Activated B cell treated with CpG ODN at 0.5 μM for 24 hours (primary cell): Measurements from ENCODE around the gene RDH13. TPM values are rescaled to one million over a fixed set of nuclear protein-coding genes. Genes with fewer than 3 reads are reported as not detected.

ENCODE experiments used
- ATAC-seq: fragments of 200-7000 bp; cut with Tn5 transposase; one replicate; pipeline ENCODE4 v1.10.0; 2021; ENCODE audit warnings: low read depth, mild to moderate bottlenecking, moderate library complexity
- CTCF ChIA-PET: fragments of 350-600 bp; sonication (Branson Sonifier 250); formaldehyde crosslinking; loops from one replicate; lab custom pipeline; 2021; ENCODE audit warnings: antibody characterized with exemption; lab: Charles Lee
- POLR2A ChIA-PET: fragments of 350-600 bp; sonication (Branson Sonifier 250); formaldehyde crosslinking; loops from one replicate; lab custom pipeline; 2021; ENCODE audit warnings: antibody characterized with exemption; lab: Charles Lee
- DNase-seq: peaks from one replicate; pipeline ENCODE4 v3.0.0; 2022
- H3K27ac Mint-ChIP-seq: one replicate; pipeline ENCODE4 v1.8.0; 2020; ENCODE audit warnings: mixed read lengths
- H3K27me3 Mint-ChIP-seq: one replicate; pipeline ENCODE4 v1.8.0; 2021; ENCODE audit warnings: mixed read lengths
- H3K36me3 Mint-ChIP-seq: one replicate; pipeline ENCODE4 v1.8.0; 2021; ENCODE audit warnings: low read depth, mixed read lengths
- H3K4me1 Mint-ChIP-seq: one replicate; pipeline ENCODE4 v1.8.0; 2021; ENCODE audit warnings: mixed read lengths
- H3K4me3 Mint-ChIP-seq: one replicate; pipeline ENCODE4 v1.8.0; 2020; ENCODE audit warnings: mild to moderate bottlenecking, mixed read lengths
- H3K9me3 Mint-ChIP-seq: one replicate; pipeline ENCODE4 v1.8.0; 2020; ENCODE audit warnings: mixed read lengths
- CTCF ChIP-seq: fragments of 200-600 bp; IDR thresholded peaks from one replicate; pipeline ENCODE4 v1.8.0; 2022; ENCODE audit warnings: antibody characterized with exemption, mild to moderate bottlenecking
- intact Hi-C: fragments of 100-400 bp; cut with micrococcal nuclease; formaldehyde crosslinking; loops from one replicate; pipeline ENCODE4 v1.15.1; 2024
- total RNA-seq: library from RNA; stranded (reverse); gene quantifications from 2 replicates; pipeline ENCODE4 v1.2.3, GENCODE V29; 2022

RDH13 gene
- total RNA-seq, 1 donor from 2014 or later, result 12.4 TPM

DNA sequence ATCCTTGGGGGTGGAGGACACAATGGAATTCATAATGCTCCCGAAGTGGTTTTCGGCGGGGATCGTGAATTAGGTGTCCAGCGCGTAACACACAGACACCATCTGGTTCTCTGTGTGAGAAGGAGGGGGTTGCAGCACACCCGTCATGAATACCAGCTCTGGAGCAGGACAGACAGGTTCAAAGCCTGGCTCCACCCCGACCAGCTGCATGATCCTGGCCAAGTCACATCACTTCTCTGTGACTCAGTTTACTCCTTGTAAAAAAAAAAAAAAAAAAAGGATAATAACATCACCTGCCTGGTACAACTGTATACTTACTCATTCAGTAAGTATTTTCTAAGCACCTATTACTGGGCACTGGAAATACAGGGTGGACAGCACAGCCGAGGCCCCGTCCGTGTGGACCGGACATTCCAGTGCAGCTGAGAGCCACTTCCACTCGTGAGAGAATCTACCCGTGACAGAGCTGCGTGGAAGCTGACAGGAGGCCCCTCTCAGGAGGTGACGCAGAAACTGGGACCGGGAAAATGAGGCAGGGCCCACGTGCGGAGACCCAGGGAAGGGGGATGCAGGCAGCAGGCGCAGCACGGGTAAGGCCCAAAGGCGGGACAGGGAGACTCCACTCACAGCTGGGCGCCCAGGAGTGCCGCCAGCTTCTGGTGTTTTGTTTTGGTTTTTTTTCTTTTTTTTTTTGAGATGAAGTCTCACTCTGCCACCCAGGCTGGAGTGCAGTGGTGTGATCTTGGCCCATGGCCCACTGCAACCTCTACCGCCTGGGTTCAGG, 12.0 kb downstream of the RDH13 start:
- Mint-ChIP-seq H3K4me1 (no peaks in the 10 kb centered on the region), H3K27me3 (no peaks in the 10 kb centered on the region), H3K27ac (no peak overlapping the region), H3K4me3 (no peak overlapping the region), H3K36me3 (peaks cover 67% of the 10 kb centered on the region), H3K9me3 (no peaks in the 10 kb centered on the region)
- ATAC-seq, result no peak
- ChIA-PET CTCF (no interaction called here), POLR2A (interaction anchor here (0.8 kb wide), 1 partner anchor 12 kb away, joined by 5 read pairs; the partner anchor contains the start of gene RDH13)
- DNase-seq, result no peak
- no peak for TF ChIP-seq CTCF
- intact Hi-C loops, result no loop called here

GRCh38 chr19:55048446-55048845, 14.5 kb downstream of the RDH13 start:
- no peak overlapping the region for H3K4me3 Mint-ChIP-seq
- TF ChIP-seq CTCF, result no peak
- ChIA-PET POLR2A (no interaction called here), CTCF (no interaction called here)
- DNase-seq (no peak), ATAC-seq (no peak)
- no peak overlapping the region for H3K27ac Mint-ChIP-seq
- H3K4me1 Mint-ChIP-seq, result no peaks in the 10 kb centered on the region
- intact Hi-C loops, result no loop called here
- H3K36me3 Mint-ChIP-seq, result peaks cover 66% of the 10 kb centered on the region
- no peaks in the 10 kb centered on the region for H3K27me3 Mint-ChIP-seq
- H3K9me3 Mint-ChIP-seq, result no peaks in the 10 kb centered on the region

DNA sequence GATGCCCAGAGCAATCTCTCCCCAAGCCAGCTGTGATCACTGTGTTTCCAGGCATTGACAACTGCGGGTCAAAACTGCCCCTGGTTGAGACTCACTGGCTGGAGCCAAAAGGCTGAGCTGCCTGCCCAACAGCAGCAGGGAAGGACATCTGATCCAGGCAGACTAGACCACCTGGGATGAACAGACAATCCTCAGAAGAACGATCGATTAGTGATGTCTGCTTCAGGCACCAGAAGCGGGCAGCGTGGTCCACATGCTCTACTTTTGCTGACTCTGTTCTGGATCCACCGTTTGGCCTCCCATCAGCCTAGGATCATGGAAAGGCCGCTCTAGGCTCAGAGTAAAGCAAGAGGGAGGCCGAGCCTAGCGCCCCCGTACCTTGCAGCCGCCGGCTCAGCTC, 15.0 kb downstream of the RDH13 start:
- Mint-ChIP-seq H3K4me1 (no peaks in the 10 kb centered on the region), H3K9me3 (no peaks in the 10 kb centered on the region), H3K36me3 (peaks cover 66% of the 10 kb centered on the region), H3K27ac (no peak overlapping the region), H3K27me3 (no peaks in the 10 kb centered on the region), H3K4me3 (no peak overlapping the region)
- POLR2A ChIA-PET, result no interaction called here
- intact Hi-C loops, result no loop called here
- no peak for TF ChIP-seq CTCF
- CTCF ChIA-PET, result no interaction called here
- DNase-seq (no peak), ATAC-seq (no peak)

- no peak for TF ChIP-seq CTCF
- H3K27ac Mint-ChIP-seq, result no peak overlapping the region
- intact Hi-C loops, result no loop called here
- no peak for DNase-seq
- CTCF ChIA-PET, result no interaction called here
- peaks cover 65% of the 10 kb centered on the region for H3K36me3 Mint-ChIP-seq
- peaks cover 4% of the 10 kb centered on the region for H3K4me1 Mint-ChIP-seq
- no peaks in the 10 kb centered on the region for H3K27me3 Mint-ChIP-seq
- ATAC-seq, result no peak
- no peak overlapping the region for H3K4me3 Mint-ChIP-seq
- POLR2A ChIA-PET, result no interaction called here
- no peaks in the 10 kb centered on the region for H3K9me3 Mint-ChIP-seq
These were observed 15.8 kb downstream of the RDH13 start for GRCh38 chr19:55046975-55047622.
